DOHH2 (cell line): ENCODE measurements around the gene ARL6IP4.

Experiments used
- H3F3A ChIP-seq: fragments of 200-600 bp; sonication (generic), shearing (Covaris generic); 2 replicates; pipeline ENCODE4 v1.6.0; 2016; ENCODE audit warnings: antibody characterized with exemption, mild to moderate bottlenecking; ENCODE audit not compliant: control insufficient read depth, insufficient read depth
- H3K27ac ChIP-seq: fragments of 200-600 bp; sonication (generic); 2 replicates; pipeline ENCODE4 v1.5.1; 2014; ENCODE audit warnings: low read depth, mild to moderate bottlenecking, low read length, moderate library complexity
- H3K27me3 ChIP-seq: fragments of 200-600 bp; sonication (generic); 2 replicates; pipeline ENCODE4 v1.6.1; 2014; ENCODE audit warnings: mild to moderate bottlenecking, low read length, mixed read lengths; ENCODE audit not compliant: control insufficient read depth
- H3K36me3 ChIP-seq: fragments of 200-600 bp; sonication (generic); 2 replicates; pipeline ENCODE4 v1.6.1; 2014; ENCODE audit warnings: mild to moderate bottlenecking, low read length, moderate library complexity, mixed read lengths; ENCODE audit not compliant: control insufficient read depth
- H3K4me1 ChIP-seq: fragments of 200-600 bp; sonication (generic); 2 replicates; pipeline ENCODE4 v1.6.1; 2014; ENCODE audit warnings: mild to moderate bottlenecking, low read length, mixed read lengths; ENCODE audit not compliant: control insufficient read depth
- H3K4me2 ChIP-seq: fragments of 200-600 bp; sonication (generic); 2 replicates; pipeline ENCODE4 v1.6.0; 2014; ENCODE audit warnings: mild to moderate bottlenecking, low read length, moderate library complexity
- H3K4me3 ChIP-seq: fragments of 200-600 bp; sonication (generic); 2 replicates; pipeline ENCODE4 v1.5.1; 2014; ENCODE audit warnings: mild to moderate bottlenecking, low read length, mixed read lengths
- H3K79me2 ChIP-seq: fragments of 200-600 bp; sonication (generic); 2 replicates; pipeline ENCODE4 v1.6.1; 2014; ENCODE audit warnings: mild to moderate bottlenecking, low read length, mixed read lengths; ENCODE audit not compliant: control insufficient read depth
- H3K9me2 ChIP-seq: fragments of 200-600 bp; sonication (generic); replicated peaks from 2 replicates; pipeline ENCODE4 v1.6.1; 2014; ENCODE audit warnings: mild to moderate bottlenecking, low read length, mixed read lengths; ENCODE audit not compliant: control insufficient read depth
- H3K9me3 ChIP-seq: fragments of 200-600 bp; sonication (generic); 2 replicates; pipeline ENCODE4 v1.6.1; 2014; ENCODE audit warnings: antibody characterized with exemption, low read length, mixed read lengths; ENCODE audit not compliant: control insufficient read depth, insufficient read depth
- H4K20me1 ChIP-seq: fragments of 200-600 bp; sonication (generic); 2 replicates; pipeline ENCODE4 v1.6.0; 2014; ENCODE audit warnings: low read depth, mild to moderate bottlenecking, antibody characterized with exemption, low read length, moderate library complexity; ENCODE audit not compliant: control insufficient read depth, insufficient read depth
- EZH2phosphoT487 ChIP-seq: fragments of 200-600 bp; sonication (generic); IDR thresholded peaks from 2 replicates; pipeline ENCODE4 v1.6.1; 2017; ENCODE audit warnings: borderline replicate concordance, mild to moderate bottlenecking, antibody characterized with exemption, low read length, moderate library complexity, mixed read lengths
- TF ChIP-seq, protein P1 (sequence below): fragments of 200-600 bp; sonication (generic); IDR thresholded peaks from one replicate; pipeline ENCODE4 v1.5.1; 2014; ENCODE audit warnings: antibody characterized with exemption, mild to moderate bottlenecking, low read depth, low read length; ENCODE audit not compliant: poor library complexity, severe bottlenecking

The ARL6IP4 gene

DNA sequence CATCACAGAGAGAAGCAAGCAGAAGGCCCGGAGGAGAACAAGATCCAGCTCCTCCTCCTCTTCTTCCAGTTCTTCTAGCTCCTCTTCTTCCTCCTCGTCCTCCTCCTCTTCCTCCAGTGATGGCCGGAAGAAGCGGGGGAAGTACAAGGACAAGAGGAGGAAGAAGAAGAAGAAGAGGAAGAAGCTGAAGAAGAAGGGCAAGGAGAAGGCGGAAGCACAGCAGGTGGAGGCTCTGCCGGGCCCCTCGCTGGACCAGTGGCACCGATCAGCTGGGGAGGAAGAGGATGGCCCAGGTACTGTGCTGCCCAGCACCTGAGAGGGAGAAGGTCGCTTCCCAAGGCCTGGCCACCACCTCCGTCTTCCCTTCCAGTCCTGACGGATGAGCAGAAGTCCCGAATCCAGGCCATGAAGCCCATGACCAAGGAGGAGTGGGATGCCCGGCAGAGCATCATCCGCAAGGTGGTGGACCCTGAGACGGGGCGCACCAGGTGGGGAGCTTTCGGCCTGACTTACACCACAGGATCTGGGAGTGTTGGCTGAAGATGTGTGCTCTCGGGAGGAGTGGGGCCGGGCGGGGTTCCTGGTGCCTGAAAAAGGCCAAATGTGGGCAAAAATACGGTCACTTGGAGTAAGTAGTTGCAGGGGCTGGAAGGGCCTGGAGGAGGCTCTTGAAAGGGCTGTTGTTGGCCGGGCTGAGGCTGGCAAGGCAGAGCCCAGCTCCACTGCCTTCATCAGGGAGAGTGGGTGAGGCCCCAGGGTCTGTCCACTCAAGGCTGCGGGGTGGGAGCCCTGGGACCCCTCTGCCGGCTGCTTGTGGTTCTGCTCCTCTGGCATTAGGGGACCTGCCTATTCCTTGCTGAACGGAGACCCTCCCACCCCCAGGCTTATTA lies 1.4 kb downstream of the ARL6IP4 start:
- Histone ChIP-seq H3K36me3 (peaks cover 62% of the 10 kb centered on the region), H4K20me1 (peaks cover 9% of the 10 kb centered on the region; the same call in 1 of the 2 replicates)

DNA sequence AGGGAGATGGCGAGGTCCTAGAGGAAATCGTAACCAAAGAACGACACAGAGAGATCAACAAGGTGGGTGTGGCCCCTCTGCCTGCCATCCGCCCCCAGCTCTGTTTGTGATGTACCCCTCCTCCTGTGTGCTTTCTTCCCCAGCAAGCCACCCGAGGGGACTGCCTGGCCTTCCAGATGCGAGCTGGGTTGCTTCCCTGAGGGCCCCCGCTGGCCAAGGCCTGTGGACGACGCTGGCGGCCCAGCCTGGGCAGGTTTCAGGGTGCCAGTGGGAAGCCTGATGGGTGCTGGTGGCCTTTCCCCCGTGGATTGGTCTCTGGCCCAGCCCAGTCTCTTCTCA lies 2.0 kb downstream of the ARL6IP4 start:
- Histone ChIP-seq H3K27me3 (no peaks in the 10 kb centered on the region), H3K4me1 (peaks cover 39% of the 10 kb centered on the region), H3K79me2 (peaks cover 55% of the 10 kb centered on the region), H3F3A (peaks cover 7% of the 10 kb centered on the region; the same call in 1 of the 2 replicates), H3K27ac (no peak overlapping the region), H4K20me1 (peaks cover 9% of the 10 kb centered on the region; the same call in 1 of the 2 replicates), H3K4me3 (peak overlapping the region; percentile 94; the same call in 1 of the 2 replicates), H3K36me3 (peaks cover 56% of the 10 kb centered on the region), H3K9me2 (no peaks in the 10 kb centered on the region), H3K9me3 (no peaks in the 10 kb centered on the region), H3K4me2 (peak overlapping the region; percentile 83)
- no peak for TF ChIP-seq EZH2phosphoT487
- TF ChIP-seq, protein P1, sequence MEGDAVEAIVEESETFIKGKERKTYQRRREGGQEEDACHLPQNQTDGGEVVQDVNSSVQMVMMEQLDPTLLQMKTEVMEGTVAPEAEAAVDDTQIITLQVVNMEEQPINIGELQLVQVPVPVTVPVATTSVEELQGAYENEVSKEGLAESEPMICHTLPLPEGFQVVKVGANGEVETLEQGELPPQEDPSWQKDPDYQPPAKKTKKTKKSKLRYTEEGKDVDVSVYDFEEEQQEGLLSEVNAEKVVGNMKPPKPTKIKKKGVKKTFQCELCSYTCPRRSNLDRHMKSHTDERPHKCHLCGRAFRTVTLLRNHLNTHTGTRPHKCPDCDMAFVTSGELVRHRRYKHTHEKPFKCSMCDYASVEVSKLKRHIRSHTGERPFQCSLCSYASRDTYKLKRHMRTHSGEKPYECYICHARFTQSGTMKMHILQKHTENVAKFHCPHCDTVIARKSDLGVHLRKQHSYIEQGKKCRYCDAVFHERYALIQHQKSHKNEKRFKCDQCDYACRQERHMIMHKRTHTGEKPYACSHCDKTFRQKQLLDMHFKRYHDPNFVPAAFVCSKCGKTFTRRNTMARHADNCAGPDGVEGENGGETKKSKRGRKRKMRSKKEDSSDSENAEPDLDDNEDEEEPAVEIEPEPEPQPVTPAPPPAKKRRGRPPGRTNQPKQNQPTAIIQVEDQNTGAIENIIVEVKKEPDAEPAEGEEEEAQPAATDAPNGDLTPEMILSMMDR = no peak

More for the DNA sequence above, 1.4 kb downstream of the ARL6IP4 start:
- Histone ChIP-seq H3K4me2 (peak overlapping the region; percentile 83), H3K4me1 (peaks cover 40% of the 10 kb centered on the region), H3K4me3 (peak overlapping the region; percentile 94), H3K27me3 (no peaks in the 10 kb centered on the region), H3K27ac (peak overlapping the region; percentile 72), H3F3A (peaks cover 7% of the 10 kb centered on the region; the same call in 1 of the 2 replicates), H3K79me2 (peaks cover 61% of the 10 kb centered on the region), H3K9me2 (no peaks in the 10 kb centered on the region), H3K9me3 (no peaks in the 10 kb centered on the region)
- TF ChIP-seq, protein P1 = no peak
- TF ChIP-seq EZH2phosphoT487 = no peak

DNA sequence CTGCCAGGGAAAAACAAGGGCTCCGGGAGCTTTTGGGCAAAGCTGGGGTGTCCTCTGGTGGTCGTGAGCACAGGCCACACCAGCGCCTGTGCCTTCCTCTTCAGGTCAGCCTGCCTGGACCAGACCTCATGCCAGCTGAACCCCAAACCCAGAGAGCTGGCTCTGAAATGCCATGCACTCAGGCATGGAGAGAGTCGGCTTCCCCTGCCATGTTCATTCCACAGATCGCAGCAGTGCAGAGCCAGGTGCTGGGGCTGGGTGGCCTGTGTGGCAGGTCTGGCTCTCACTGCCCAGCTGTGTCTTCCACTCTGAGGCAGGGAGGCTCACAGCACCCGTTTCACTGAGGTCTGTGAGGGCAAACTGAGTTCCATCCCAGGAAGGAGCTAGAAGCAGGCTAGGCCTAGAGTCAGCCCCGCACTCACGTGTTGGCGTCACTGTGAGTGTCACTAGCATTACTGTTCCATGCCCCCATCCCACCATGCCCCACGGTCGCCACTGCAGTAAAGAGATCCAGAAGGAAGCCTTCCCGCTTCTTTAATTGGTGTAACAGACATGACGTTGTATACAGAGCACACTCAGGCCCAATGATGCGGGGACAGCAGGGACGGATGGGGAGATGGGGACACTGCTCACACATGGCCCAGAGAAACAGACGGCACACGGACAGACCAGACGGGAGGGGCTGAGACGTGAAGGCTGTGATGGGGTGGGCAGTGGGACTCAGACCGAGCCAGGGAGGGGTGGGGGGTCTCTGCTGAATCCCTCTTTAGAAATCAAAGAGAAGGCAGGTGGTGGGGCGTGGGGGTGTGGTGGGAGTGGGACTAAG lies 2.7 kb downstream of the ARL6IP4 start:
- peak overlapping the region; percentile 83; the same call in 1 of the 2 replicates for H3K4me2 ChIP-seq
- no peaks in the 10 kb centered on the region for H3K9me3 ChIP-seq
- H3K9me2 ChIP-seq = no peaks in the 10 kb centered on the region
- H3K27me3 ChIP-seq = no peaks in the 10 kb centered on the region
- H3K27ac ChIP-seq = no peak overlapping the region
- peaks cover 49% of the 10 kb centered on the region for H3K36me3 ChIP-seq
- no peak overlapping the region for H3K4me3 ChIP-seq
- TF ChIP-seq EZH2phosphoT487 = no peak
- TF ChIP-seq, protein P1 = no peak
- H3K4me1 ChIP-seq = peaks cover 39% of the 10 kb centered on the region
- peaks cover 7% of the 10 kb centered on the region; the same call in 1 of the 2 replicates for H3F3A ChIP-seq
- H3K79me2 ChIP-seq = peaks cover 47% of the 10 kb centered on the region
- peaks cover 9% of the 10 kb centered on the region; the same call in 1 of the 2 replicates for H4K20me1 ChIP-seq
